Activated CD4-positive, CD25-positive, alpha-beta regulatory T cell treated with anti-CD3 and anti-CD28 coated beads, Interleukin-2, amount 50 U/mL, for 72 hours (primary cell): Measurements from ENCODE around the gene BSPRY.
"Not testable (repeated sequence)": the region's sequence is repeated elsewhere in the genome, so short reads cannot be mapped to it uniquely, and the experiment has no call there.

Experiments used
- DNase-seq: peaks from one replicate; pipeline ENCODE4 v3.0.0; 2021

Gene BSPRY

GRCh38 chr9:113370806-113371325, 21.5 kb downstream of the BSPRY start:
- DNase-seq, result no peak

DNA sequence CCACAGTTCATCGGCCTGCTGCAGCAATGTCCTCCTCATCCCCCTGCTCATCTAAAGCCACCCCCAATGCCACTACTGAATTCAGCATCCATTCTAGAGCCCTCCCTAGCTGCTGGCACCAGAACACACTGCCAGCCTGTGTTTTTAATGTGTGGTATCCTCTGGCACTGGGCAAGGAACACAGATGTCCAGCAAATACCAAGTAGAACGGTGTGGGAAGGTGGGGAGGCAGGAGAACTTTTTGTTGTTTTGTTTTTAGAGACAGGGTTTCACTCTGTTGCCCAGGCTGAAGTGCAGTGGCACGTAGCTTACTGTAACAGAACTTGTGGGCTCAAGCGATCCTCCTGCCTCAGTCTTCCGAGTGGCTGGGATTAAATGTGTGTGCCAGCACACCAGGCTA, 22.7 kb downstream of the BSPRY start:
- DNase-seq, result no peak

DNA sequence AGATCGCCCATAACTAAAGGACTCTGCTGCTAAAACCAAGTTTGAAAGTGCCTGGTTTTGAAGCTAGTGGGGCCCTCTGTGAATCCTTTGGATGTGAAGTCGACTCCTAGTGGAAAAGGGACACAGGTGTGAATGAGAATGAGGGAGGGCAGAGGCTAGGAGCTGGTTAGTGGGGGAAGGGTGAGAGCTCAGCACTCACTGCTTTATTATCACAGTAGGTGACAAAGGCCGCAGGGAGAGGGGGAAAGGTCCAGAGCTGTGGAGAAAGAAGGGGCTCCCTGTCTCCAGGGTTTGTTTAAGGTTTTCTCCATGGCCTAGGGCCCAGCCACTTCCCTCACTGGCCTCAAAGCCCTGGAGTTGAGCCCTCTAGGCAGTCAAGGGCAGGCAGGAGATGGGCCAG, 23.9 kb downstream of the BSPRY start:
- no peak for DNase-seq

- no peak for DNase-seq
Measured at GRCh38 chr9:113373676-113374392, 24.5 kb downstream of the BSPRY start.

DNA sequence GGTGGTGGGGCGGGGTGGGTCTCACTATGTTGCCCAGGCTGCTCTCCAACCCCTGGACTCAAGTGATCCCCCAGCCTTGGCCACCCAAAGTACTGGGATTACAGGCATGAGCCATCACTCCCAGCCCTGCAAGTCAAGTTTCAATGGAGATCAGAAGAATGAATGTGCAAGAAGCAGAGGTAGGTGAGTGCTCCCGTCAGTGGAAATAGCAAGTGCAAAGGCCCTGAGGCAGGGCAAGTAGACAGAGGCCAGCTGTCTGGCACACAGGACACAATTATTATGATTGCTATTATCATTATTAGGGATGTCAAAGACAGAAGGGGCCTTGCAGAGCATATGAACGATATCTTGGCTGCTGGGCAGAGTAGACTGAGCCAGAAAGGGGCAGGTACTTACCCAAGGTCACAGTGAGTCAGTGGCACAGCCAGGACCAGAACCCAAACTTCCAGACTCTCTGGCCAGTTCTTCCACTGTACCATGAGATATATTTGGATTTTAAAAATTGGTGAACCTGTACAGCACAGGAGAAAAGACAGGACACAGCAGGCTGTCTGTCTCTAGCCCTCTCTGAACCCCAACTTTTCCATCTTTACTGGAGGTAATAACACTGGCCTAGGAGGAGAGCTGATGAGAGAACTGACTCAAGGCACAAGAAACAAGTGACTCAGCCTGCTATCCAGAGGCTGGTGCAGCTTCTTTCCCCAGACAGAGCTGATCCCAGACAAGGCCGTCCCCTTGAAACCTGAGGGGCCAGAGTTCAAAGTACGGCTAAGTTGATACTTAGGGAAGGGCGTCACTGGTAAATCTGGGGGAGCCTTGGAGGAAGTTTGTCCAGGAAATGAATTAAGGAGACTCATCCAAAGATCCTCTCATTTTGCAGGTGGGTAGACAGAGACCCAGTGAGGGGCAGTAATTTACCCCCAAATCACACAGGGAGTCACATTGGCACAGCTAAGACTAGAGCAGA, 26.0 kb downstream of the BSPRY start:
- DNase-seq, result no peak

GRCh38 chr9:113376634-113377567, 27.6 kb downstream of the BSPRY start, which contains the start of gene HDHD3:
TSS of gene HDHD3 (minus strand) at chr9:113376986. CDS start at chr9:113374354, 2,632 bp downstream.
- peak; percentile 82 for DNase-seq

DNA sequence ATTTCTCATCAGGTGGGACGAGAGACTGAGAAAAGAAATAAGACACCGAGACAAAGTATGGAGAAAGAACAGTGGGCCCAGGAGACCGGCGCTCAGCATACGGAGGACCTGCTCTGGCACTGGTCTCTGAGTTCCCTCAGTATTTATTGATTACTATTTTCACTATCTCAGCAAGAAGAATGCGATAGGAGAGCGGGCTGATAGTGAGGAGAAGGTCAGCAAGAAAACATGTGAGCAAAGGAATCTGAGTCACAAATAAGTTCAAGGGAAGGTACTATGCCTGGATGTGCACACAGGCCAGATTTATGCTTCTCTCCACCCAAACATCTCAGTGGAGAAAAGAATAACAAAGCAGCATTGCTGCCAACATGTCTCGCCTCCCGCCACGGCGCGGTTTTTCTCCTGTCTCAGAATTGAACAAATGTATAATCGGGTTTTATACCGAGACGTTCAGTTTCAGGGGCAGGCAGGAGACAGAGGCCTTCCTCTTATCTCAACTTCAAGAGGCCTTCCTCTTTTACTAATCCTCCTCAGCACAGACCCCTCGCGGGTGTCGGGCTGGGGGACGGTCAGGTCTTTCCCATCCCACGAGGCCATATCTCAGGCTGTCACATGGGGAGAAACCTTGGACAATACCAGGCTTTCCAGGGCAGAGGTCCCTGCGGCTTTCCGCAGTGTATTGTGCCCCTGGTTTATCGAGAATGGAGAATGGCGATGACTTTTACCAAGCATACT, 29.9 kb downstream of the BSPRY start:
- not testable (repeated sequence) for DNase-seq

DNA sequence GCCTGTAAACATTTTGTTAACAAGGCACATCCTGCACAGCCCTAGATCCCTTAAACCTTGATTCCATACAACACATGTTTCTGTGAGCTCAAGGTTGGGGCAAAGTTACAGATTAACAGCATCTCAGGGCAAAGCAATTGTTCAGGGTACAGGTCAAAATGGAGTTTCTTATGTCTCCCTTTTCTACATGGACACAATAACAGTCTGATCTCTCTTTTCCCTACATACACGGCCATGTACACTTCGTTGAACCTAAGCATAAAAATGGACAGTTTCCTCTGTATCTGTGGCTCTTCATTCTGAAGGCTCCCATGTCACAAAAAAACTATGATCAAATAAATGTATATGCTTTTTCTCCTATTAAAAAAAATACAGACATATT, 30.5 kb downstream of the BSPRY start:
- DNase-seq, result not testable (repeated sequence)

DNA sequence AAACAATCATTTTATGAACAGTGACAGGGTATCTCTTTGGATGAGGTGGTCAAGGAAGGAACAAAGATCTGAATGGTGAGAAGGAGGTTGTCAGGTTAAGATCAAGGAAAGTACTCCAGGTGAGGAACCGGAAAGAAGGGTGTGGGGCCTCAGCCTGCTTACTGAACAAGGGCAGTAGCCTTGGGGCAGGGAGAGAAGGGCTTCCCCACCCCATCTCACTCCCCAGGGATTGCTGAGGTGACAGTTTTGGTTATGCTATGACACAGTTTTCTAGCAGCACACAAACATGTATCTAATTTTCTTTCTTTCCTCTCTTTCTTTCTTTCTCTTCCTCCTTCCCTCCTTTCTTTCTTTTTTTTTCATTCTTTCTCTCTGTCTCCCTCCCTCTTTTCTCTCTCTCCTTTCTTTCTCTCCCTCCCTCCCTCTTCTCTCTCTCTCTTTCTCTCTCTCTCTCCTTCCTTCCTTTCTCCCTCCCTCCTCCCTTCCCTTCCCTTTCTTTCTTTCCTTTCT, 31.6 kb downstream of the BSPRY start:
- DNase-seq, result no peak

DNA sequence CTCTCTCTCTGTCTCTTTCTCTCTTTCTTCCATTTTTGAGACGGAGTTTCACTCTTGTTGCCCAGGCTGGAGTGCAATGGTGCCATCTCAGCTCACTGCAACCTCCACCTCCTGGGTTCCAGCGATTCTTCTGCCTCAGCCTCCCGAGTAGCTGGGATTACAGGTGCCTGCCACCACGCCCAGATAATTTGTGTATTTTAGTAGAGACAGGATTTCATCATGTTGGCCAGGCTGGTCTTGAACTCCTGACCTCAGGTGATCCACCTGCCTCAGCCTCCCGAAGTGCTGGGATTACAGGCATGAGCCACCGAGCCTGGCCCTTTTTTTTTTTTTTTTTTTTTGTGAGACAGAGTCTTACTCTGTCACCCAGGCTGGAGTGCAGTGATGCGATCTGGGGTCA, 32.1 kb downstream of the BSPRY start:
- DNase-seq, result not testable (repeated sequence)

GRCh38 chr9:113381909-113382411, 32.6 kb downstream of the BSPRY start:
- DNase-seq, result no peak

DNA sequence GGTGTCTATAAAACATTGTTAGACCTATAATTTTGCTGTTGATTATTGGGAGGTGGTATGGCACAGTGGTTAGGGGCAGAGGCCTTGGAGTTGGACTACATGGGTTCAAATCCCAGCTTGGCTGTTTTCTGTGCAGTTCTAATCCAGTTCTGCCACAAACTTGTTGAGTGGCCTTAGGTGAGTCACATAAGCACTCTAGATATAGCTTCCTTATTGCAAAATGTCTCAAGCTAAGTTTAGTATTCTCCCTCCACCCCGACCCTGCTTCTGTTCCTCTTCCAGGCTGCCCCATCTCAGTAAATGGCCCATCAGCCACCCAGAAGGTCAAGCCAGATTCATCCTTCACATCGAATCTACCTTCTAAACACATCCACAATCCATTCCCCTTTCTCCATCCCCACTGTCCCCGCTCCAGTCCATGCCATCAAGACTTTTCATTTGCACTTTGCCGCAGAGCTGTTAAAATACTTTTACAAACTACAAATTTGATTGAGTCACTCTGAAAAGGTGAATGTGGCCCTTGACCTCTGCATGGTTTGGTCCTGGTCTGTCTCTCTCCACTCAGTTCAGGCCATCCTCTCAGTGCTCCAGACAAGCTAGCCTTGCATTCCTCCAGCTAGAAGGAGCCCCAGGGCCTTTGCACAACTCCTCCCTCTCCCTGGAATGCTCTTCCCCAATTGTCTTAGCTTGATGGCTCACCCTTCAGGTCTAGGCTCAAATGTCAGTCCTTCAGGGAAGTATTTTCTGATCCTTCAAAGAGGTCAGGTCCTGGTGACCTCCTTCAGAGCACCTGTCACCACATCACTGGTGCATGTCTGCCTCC, 37.4 kb downstream of the BSPRY start:
- DNase-seq, result no peak

GRCh38 chr9:113387560-113388230, 38.4 kb downstream of the BSPRY start:
- no peak for DNase-seq

GRCh38 chr9:113388833-113389232, 39.5 kb downstream of the BSPRY start:
- DNase-seq, result no peak

GRCh38 chr9:113389451-113389850, 40.1 kb downstream of the BSPRY start:
- DNase-seq, result no peak

DNA sequence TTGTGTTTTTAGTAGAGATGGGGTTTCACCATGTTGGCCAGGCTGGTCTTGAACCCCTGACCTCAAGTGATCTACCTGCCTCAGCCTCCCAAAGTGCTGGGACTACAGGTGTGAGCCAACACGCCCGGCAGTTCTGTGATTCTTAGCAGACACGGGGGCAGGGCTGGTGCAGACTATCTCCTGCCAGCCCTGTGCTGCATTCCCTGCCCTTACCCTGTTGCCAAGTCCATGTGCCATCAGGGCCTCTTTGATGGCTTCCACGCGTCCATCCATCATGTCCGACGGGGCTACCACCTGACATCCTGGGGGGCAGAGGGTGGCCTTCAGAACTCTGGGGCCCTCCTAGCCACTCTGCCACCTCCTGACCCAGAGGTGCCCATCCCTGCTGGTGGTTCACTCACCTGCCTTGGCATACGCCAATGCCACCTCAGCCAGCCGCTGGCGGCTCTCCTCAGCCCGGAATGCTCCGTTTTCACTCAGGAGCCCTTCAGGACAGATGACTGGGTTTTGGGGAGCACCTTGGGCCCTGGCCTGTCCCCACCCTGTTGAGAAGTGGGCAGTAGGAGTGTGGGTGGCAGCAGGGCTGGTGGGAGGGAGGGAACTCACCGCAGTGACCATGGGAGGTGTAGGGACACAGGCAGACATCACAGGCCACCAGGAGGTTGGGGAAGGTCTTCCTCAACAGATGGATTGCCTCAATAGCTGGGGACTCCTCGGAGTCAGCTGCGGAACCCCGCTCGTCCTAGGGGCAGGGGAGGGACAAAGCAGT, 41.0 kb downstream of the BSPRY start:
- DNase-seq, result no peak

GRCh38 chr9:113391917-113392316, 42.6 kb downstream of the BSPRY start:
- no peak for DNase-seq

- no peak for DNase-seq
Measured at GRCh38 chr9:113393281-113393680, 43.9 kb downstream of the BSPRY start.
